ENCODE measurements around the gene ABCA5. TPM values are rescaled to one million over a fixed set of nuclear protein-coding genes. Genes with fewer than 3 reads are reported as not detected.
"Not testable (repeated sequence)": the region's sequence is repeated elsewhere in the genome, so short reads cannot be mapped to it uniquely, and the experiment has no call there.

Gene ABCA5
- total RNA-seq, 2 donors from 2014 or later, result 63.8 to 64.7 TPM

GRCh38 chr17:69336580-69336979 is 9.6 kb upstream of the ABCA5 start:
- no peak for DNase-seq

GRCh38 chr17:69335058-69335457 is 8.1 kb upstream of the ABCA5 start:
- ATAC-seq (peak; percentile 76), DNase-seq (no peak)
- intact Hi-C loops (cut with DNase I, micrococcal nuclease), result no loop called here

More at GRCh38 chr17:69336580-69336979, 9.6 kb upstream of the ABCA5 start:
- ATAC-seq, result no peak
- intact Hi-C loops (cut with DNase I, micrococcal nuclease), result no loop called here

GRCh38 chr17:69333561-69333960 is 6.6 kb upstream of the ABCA5 start:
- intact Hi-C loops (cut with DNase I, micrococcal nuclease), result loop anchor here in 1 of 2 donors (5.0 kb wide), 1 partner anchor 189 kb away; no protein-coding TSS in a partner anchor
- DNase-seq (no peak), ATAC-seq (no peak)

GRCh38 chr17:69331756-69332155 is 4.8 kb upstream of the ABCA5 start:
- intact Hi-C loops (cut with DNase I, micrococcal nuclease), result loop anchor here in 1 of 2 donors (5.0 kb wide), 1 partner anchor 191 kb away; no protein-coding TSS in a partner anchor
- no peak for DNase-seq
- ATAC-seq, result no peak

GRCh38 chr17:69326377-69327059 is 415 bp downstream of the ABCA5 start:
- intact Hi-C loops (cut with DNase I, micrococcal nuclease), result no loop called here
- peak; percentile 34 for ATAC-seq
- no peak for DNase-seq

GRCh38 chr17:69325518-69326376 is 1.2 kb downstream of the ABCA5 start:
- intact Hi-C loops (cut with DNase I, micrococcal nuclease), result no loop called here
- ATAC-seq (peak; percentile 47), DNase-seq (peak; percentile 34 to 45)

GRCh38 chr17:69323806-69324205 is 3.1 kb downstream of the ABCA5 start:
- intact Hi-C loops (cut with DNase I, micrococcal nuclease), result no loop called here
- no peak for ATAC-seq
- no peak for DNase-seq

- intact Hi-C loops (cut with DNase I, micrococcal nuclease), result no loop called here
- no peak for DNase-seq
- no peak for ATAC-seq
Measured at GRCh38 chr17:69320908-69321238, 6.1 kb downstream of the ABCA5 start.

GRCh38 chr17:69320210-69320907 is 6.6 kb downstream of the ABCA5 start:
- intact Hi-C loops (cut with DNase I, micrococcal nuclease), result no loop called here
- ATAC-seq, result no peak
- DNase-seq, result no peak

- intact Hi-C loops (cut with DNase I, micrococcal nuclease), result no loop called here
- ATAC-seq (no peak), DNase-seq (no peak)
Measured at GRCh38 chr17:69317625-69318024, 9.3 kb downstream of the ABCA5 start.

- ATAC-seq, result no peak
- DNase-seq, result no peak
Measured at GRCh38 chr17:69314246-69315065, 12.5 kb downstream of the ABCA5 start.

GRCh38 chr17:69305177-69305576 is 21.8 kb downstream of the ABCA5 start:
- DNase-seq (no peak), ATAC-seq (no peak)
- intact Hi-C loops (cut with DNase I, micrococcal nuclease), result no loop called here

More at GRCh38 chr17:69314246-69315065, 12.5 kb downstream of the ABCA5 start:
- intact Hi-C loops (cut with DNase I, micrococcal nuclease), result no loop called here

- no peak for DNase-seq
- no peak for ATAC-seq
- intact Hi-C loops (cut with DNase I, micrococcal nuclease), result no loop called here
Measured at GRCh38 chr17:69302682-69303081, 24.3 kb downstream of the ABCA5 start.

GRCh38 chr17:69300222-69300621 is 26.7 kb downstream of the ABCA5 start:
- intact Hi-C loops (cut with DNase I, micrococcal nuclease), result no loop called here
- DNase-seq (no peak), ATAC-seq (no peak)

- DNase-seq; ATAC-seq; intact Hi-C loops (cut with DNase I, micrococcal nuclease): not testable (repeated sequence)
Measured at GRCh38 chr17:69298120-69298722, 28.7 kb downstream of the ABCA5 start.

GRCh38 chr17:69287168-69287567 is 39.8 kb downstream of the ABCA5 start:
- intact Hi-C loops (cut with DNase I, micrococcal nuclease), result no loop called here
- DNase-seq (no peak), ATAC-seq (no peak)

GRCh38 chr17:69286257-69286656 is 40.7 kb downstream of the ABCA5 start:
- ATAC-seq (no peak), DNase-seq (no peak)
- intact Hi-C loops (cut with DNase I, micrococcal nuclease), result no loop called here

- intact Hi-C loops (cut with DNase I, micrococcal nuclease), result no loop called here
- ATAC-seq, result no peak
Measured at GRCh38 chr17:69284646-69285045, 42.3 kb downstream of the ABCA5 start.

More at GRCh38 chr17:69284646-69285045, 42.3 kb downstream of the ABCA5 start:
- no peak for DNase-seq

Measured in left colon (tissue), 2 donors.